ENCODE measurements around the gene MYT1.

The MYT1 gene

GRCh38 chr20:64148581-64148980 lies 15.7 kb upstream of the MYT1 start:
- ATAC-seq (ENCODE audit: low read depth) = no peak
- H3K36me3 ChIP-seq (ENCODE audit: low read depth) = no peaks in the 10 kb centered on the region
- peaks cover 16% of the 10 kb centered on the region for H3K4me1 ChIP-seq (ENCODE audit: insufficient read depth, poor library complexity, severe bottlenecking)
- H3K27me3 ChIP-seq (ENCODE audit: insufficient read depth, poor library complexity, severe bottlenecking) = no peaks in the 10 kb centered on the region
- peak; percentile 55 for DNase-seq (ENCODE audit: low spot score)
- H3K27ac ChIP-seq (ENCODE audit: poor library complexity, severe bottlenecking) = no peak overlapping the region
- no peak overlapping the region for H3K4me3 ChIP-seq (ENCODE audit: severe bottlenecking)
- H3K9me3 ChIP-seq (ENCODE audit: severe bottlenecking) = no peaks in the 10 kb centered on the region
- TF ChIP-seq, protein P1, sequence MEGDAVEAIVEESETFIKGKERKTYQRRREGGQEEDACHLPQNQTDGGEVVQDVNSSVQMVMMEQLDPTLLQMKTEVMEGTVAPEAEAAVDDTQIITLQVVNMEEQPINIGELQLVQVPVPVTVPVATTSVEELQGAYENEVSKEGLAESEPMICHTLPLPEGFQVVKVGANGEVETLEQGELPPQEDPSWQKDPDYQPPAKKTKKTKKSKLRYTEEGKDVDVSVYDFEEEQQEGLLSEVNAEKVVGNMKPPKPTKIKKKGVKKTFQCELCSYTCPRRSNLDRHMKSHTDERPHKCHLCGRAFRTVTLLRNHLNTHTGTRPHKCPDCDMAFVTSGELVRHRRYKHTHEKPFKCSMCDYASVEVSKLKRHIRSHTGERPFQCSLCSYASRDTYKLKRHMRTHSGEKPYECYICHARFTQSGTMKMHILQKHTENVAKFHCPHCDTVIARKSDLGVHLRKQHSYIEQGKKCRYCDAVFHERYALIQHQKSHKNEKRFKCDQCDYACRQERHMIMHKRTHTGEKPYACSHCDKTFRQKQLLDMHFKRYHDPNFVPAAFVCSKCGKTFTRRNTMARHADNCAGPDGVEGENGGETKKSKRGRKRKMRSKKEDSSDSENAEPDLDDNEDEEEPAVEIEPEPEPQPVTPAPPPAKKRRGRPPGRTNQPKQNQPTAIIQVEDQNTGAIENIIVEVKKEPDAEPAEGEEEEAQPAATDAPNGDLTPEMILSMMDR (IDR thresholded peaks at IDR 0.05; ENCODE audit: poor library complexity, severe bottlenecking) = no peak

GRCh38 chr20:64149141-64149540 lies 15.1 kb upstream of the MYT1 start:
- H3K4me3 ChIP-seq (ENCODE audit: severe bottlenecking) = no peak overlapping the region
- peak; percentile 69 for DNase-seq (ENCODE audit: low spot score)
- no peaks in the 10 kb centered on the region for H3K9me3 ChIP-seq (ENCODE audit: severe bottlenecking)
- H3K36me3 ChIP-seq (ENCODE audit: low read depth) = no peaks in the 10 kb centered on the region
- H3K27ac ChIP-seq (ENCODE audit: poor library complexity, severe bottlenecking) = no peak overlapping the region
- TF ChIP-seq, protein P1 (IDR thresholded peaks at IDR 0.05; ENCODE audit: poor library complexity, severe bottlenecking) = no peak
- no peak for ATAC-seq (ENCODE audit: low read depth)
- no peaks in the 10 kb centered on the region for H3K27me3 ChIP-seq (ENCODE audit: insufficient read depth, poor library complexity, severe bottlenecking)
- peaks cover 16% of the 10 kb centered on the region for H3K4me1 ChIP-seq (ENCODE audit: insufficient read depth, poor library complexity, severe bottlenecking)

GRCh38 chr20:64149809-64150560 lies 14.3 kb upstream of the MYT1 start:
- H3K27me3 ChIP-seq (ENCODE audit: insufficient read depth, poor library complexity, severe bottlenecking) = no peaks in the 10 kb centered on the region
- ATAC-seq (ENCODE audit: low read depth) (no peak), DNase-seq (ENCODE audit: low spot score) (peak; percentile 65)
- TF ChIP-seq, protein P1 (IDR thresholded peaks at IDR 0.05; ENCODE audit: poor library complexity, severe bottlenecking) = no peak
- no peaks in the 10 kb centered on the region for H3K36me3 ChIP-seq (ENCODE audit: low read depth)
- H3K9me3 ChIP-seq (ENCODE audit: severe bottlenecking) = no peaks in the 10 kb centered on the region
- H3K4me1 ChIP-seq (ENCODE audit: insufficient read depth, poor library complexity, severe bottlenecking) = peaks cover 16% of the 10 kb centered on the region
- no peak overlapping the region for H3K4me3 ChIP-seq (ENCODE audit: severe bottlenecking)
- H3K27ac ChIP-seq (ENCODE audit: poor library complexity, severe bottlenecking) = no peak overlapping the region

DNA sequence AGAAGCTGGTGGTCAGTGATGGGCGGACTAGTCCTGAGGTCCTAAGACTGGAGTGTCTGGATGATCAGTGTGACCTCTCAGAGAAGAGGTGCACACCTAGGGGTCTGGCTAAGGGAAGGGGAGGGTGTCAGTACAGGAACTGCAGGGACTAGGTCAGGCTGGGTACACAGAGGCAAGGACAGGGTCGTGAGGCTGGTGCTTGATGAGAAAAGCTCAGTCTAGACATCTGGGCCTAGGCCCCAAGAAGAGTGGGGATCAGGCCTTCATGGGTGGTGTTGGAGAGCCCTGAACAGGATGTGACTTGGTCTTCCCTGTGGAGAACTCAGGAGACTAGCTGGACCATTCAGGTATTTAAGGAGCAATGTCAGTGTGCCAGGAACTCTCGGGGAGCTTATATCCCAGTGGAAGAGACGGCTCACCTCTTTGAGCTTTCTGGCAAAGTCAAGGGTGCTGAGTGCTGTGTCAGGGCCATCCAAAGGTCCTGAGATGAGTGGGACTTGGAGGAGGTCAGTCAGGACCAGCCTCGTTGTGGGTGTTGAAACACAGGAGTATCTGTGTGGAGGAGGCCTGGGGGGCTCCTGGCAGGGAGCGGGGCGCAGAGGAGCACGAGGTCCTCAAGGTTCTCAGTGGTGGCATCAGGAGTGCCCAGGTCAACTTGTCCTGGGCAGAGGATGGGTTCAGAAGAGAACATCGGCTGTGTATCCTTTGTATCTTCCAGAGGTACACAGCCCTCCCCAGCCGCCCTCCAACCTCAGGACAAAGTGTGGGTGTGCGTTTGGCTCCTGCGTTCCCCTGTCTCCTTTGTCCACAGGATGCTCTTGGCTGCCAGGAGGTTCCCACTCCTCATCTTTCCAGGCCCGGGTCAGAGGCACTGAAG lies 13.3 kb upstream of the MYT1 start:
- peak; percentile 79 for DNase-seq (ENCODE audit: low spot score)
- H3K27ac ChIP-seq (ENCODE audit: poor library complexity, severe bottlenecking) = peak overlapping the region; percentile 70
- H3K36me3 ChIP-seq (ENCODE audit: low read depth) = no peaks in the 10 kb centered on the region
- no peak overlapping the region for H3K4me3 ChIP-seq (ENCODE audit: severe bottlenecking)
- no peaks in the 10 kb centered on the region for H3K9me3 ChIP-seq (ENCODE audit: severe bottlenecking)
- no peak for ATAC-seq (ENCODE audit: low read depth)
- H3K4me1 ChIP-seq (ENCODE audit: insufficient read depth, poor library complexity, severe bottlenecking) = peaks cover 16% of the 10 kb centered on the region
- H3K27me3 ChIP-seq (ENCODE audit: insufficient read depth, poor library complexity, severe bottlenecking) = no peaks in the 10 kb centered on the region
- TF ChIP-seq, protein P1 (IDR thresholded peaks at IDR 0.05; ENCODE audit: poor library complexity, severe bottlenecking) = no peak

Data from RWPE2 (cell line).